ENCODE measurements around the gene C1orf74. TPM values are rescaled to one million over a fixed set of nuclear protein-coding genes. Genes with fewer than 3 reads are reported as not detected.
A peak's percentile ranks its signal among the peaks of the same experiment; 100 is the strongest.

The C1orf74 gene
- total RNA-seq, 3 donors from 2014 or later (not counting 1 experiment from before 2014, with no cell fraction given): 0.75 to 0.88 (median 0.80) TPM

DNA sequence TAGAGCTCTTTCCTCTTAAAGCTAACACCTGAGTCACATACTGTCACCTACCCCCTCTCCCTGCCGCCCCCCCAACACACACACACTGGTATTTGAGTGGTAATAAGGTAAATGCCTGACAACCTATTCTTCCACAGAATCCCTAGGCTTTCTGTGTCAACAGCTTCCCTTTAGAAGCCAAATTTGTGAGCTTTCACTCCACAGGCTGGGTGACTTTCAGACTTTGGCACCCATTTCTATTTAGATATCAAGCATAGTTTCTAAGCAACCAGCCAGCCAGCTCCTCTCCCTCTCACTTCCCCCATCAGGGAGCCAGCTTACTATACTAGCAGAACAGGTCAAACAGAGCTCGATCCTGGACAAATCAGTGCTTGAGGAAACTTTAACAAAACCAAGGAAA, 3.2 kb upstream of the C1orf74 start:
- intact Hi-C loops (cut with micrococcal nuclease): no loop called here
- H3K27ac ChIP-seq (ENCODE audit: low read length): no peak overlapping the region
- no peak overlapping the region for H3K4me3 ChIP-seq (ENCODE audit: low read length)
- H3K4me3 Mint-ChIP-seq: no peak overlapping the region
- no peaks in the 10 kb centered on the region for H3K9me3 ChIP-seq (ENCODE audit: control insufficient read depth, insufficient read depth, low read length)
- H3K4me1 Mint-ChIP-seq: peaks cover 23% of the 10 kb centered on the region in 2 donors
- ATAC-seq (no peak), DNase-seq (no peak)
- no peaks in the 10 kb centered on the region for H3K9me3 Mint-ChIP-seq
- TF ChIP-seq, protein P1, sequence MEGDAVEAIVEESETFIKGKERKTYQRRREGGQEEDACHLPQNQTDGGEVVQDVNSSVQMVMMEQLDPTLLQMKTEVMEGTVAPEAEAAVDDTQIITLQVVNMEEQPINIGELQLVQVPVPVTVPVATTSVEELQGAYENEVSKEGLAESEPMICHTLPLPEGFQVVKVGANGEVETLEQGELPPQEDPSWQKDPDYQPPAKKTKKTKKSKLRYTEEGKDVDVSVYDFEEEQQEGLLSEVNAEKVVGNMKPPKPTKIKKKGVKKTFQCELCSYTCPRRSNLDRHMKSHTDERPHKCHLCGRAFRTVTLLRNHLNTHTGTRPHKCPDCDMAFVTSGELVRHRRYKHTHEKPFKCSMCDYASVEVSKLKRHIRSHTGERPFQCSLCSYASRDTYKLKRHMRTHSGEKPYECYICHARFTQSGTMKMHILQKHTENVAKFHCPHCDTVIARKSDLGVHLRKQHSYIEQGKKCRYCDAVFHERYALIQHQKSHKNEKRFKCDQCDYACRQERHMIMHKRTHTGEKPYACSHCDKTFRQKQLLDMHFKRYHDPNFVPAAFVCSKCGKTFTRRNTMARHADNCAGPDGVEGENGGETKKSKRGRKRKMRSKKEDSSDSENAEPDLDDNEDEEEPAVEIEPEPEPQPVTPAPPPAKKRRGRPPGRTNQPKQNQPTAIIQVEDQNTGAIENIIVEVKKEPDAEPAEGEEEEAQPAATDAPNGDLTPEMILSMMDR (IDR thresholded peaks at IDR 0.05): no peak
- peaks cover 5% of the 10 kb centered on the region for H3K36me3 ChIP-seq (ENCODE audit: control insufficient read depth, insufficient read depth, low read length)
- no peak overlapping the region for H3K27ac Mint-ChIP-seq
- H3K27me3 Mint-ChIP-seq (ENCODE audit: low read depth in 2 of 2): peaks cover 0 to 8% of the 10 kb centered on the region in 2 donors
- H3K27me3 ChIP-seq (ENCODE audit: control insufficient read depth, insufficient read depth, low read length): no peaks in the 10 kb centered on the region
- 68% methylated on average over 1 of the region's 2 CpGs for WGBS (ENCODE audit: insufficient coverage)
- H3K36me3 Mint-ChIP-seq: peaks cover 37% of the 10 kb centered on the region
- peaks cover 19% of the 10 kb centered on the region for H3K4me1 ChIP-seq (ENCODE audit: control insufficient read depth, insufficient read depth, low read length)

DNA sequence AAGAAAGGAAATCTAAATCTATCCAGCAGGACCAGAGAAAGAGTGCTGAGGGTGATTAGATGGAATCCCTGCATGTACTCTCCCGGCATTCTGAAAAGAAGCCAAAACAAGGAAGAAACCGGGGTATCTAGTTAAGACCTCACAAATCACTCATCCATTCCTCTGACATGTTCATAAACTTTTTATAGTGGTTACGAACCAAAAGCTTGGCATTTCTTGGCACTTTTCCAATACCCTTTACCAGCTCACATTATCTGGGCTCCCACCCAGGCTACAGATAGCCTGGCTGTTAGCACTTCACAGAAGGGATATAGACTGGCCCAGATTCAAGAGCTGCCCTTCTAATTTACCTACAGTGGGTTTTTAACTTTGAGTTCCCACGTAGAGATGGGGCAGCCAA, 1.8 kb upstream of the C1orf74 start:
- Histone ChIP-seq H3K27ac (ENCODE audit: low read length) (no peak overlapping the region), H3K27me3 (ENCODE audit: control insufficient read depth, insufficient read depth, low read length) (no peaks in the 10 kb centered on the region), H3K9me3 (ENCODE audit: control insufficient read depth, insufficient read depth, low read length) (no peaks in the 10 kb centered on the region), H3K4me3 (ENCODE audit: low read length) (no peak overlapping the region), H3K36me3 (ENCODE audit: control insufficient read depth, insufficient read depth, low read length) (peaks cover 19% of the 10 kb centered on the region), H3K4me1 (ENCODE audit: control insufficient read depth, insufficient read depth, low read length) (peaks cover 19% of the 10 kb centered on the region)
- TF ChIP-seq, protein P1 (IDR thresholded peaks at IDR 0.05): no peak
- 69% methylated on average over 4 of the region's 4 CpGs for WGBS (ENCODE audit: insufficient coverage)
- DNase-seq (no peak), ATAC-seq (no peak)
- H3K36me3 Mint-ChIP-seq: peaks cover 33% of the 10 kb centered on the region
- intact Hi-C loops (cut with micrococcal nuclease): no loop called here
- H3K27me3 Mint-ChIP-seq (ENCODE audit: low read depth in 2 of 2): peaks cover 0 to 3% of the 10 kb centered on the region in 2 donors
- H3K27ac Mint-ChIP-seq: peak overlapping the region in 1 of 2 donors; percentile 98
- peaks cover 27% of the 10 kb centered on the region in 2 donors for H3K4me1 Mint-ChIP-seq
- H3K9me3 Mint-ChIP-seq: no peaks in the 10 kb centered on the region
- no peak overlapping the region for H3K4me3 Mint-ChIP-seq

DNA sequence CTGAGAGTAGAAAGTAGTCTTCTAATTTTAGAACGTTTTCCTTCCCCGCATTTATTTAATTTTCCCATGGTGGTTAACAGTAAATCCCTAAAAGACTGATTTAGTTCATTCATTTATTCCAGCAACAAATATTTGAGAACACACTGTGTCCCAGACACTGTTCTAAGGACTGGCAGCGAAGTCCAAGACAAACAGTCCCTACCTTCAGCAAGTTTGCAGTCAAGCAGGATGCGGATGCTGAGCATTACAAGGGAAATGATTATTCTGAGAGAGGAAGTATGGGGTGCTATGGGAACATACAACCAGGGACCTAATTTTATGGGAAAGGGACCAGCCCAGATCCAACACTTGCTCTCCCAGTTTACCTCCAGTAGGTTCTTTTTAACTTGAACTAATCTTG, 1.2 kb upstream of the C1orf74 start:
- intact Hi-C loops (cut with micrococcal nuclease): no loop called here
- no peak overlapping the region for H3K27ac ChIP-seq (ENCODE audit: low read length)
- no peak overlapping the region for H3K4me3 ChIP-seq (ENCODE audit: low read length)
- no peaks in the 10 kb centered on the region for H3K9me3 ChIP-seq (ENCODE audit: control insufficient read depth, insufficient read depth, low read length)
- WGBS (ENCODE audit: insufficient coverage): 95% methylated on average over 4 of the region's 4 CpGs
- peaks cover 0 to 3% of the 10 kb centered on the region in 2 donors for H3K27me3 Mint-ChIP-seq (ENCODE audit: low read depth in 2 of 2)
- no peaks in the 10 kb centered on the region for H3K27me3 ChIP-seq (ENCODE audit: control insufficient read depth, insufficient read depth, low read length)
- peaks cover 23% of the 10 kb centered on the region for H3K36me3 ChIP-seq (ENCODE audit: control insufficient read depth, insufficient read depth, low read length)
- H3K4me1 ChIP-seq (ENCODE audit: control insufficient read depth, insufficient read depth, low read length): peaks cover 19% of the 10 kb centered on the region
- H3K27ac Mint-ChIP-seq: peak overlapping the region; percentile 95 to 98
- DNase-seq (no peak), ATAC-seq (no peak)
- H3K9me3 Mint-ChIP-seq: no peaks in the 10 kb centered on the region
- H3K36me3 Mint-ChIP-seq: peaks cover 28% of the 10 kb centered on the region
- peaks cover 27% of the 10 kb centered on the region in 2 donors for H3K4me1 Mint-ChIP-seq
- peak overlapping the region; percentile 37 for H3K4me3 Mint-ChIP-seq
- TF ChIP-seq, protein P1 (IDR thresholded peaks at IDR 0.05): no peak

DNA sequence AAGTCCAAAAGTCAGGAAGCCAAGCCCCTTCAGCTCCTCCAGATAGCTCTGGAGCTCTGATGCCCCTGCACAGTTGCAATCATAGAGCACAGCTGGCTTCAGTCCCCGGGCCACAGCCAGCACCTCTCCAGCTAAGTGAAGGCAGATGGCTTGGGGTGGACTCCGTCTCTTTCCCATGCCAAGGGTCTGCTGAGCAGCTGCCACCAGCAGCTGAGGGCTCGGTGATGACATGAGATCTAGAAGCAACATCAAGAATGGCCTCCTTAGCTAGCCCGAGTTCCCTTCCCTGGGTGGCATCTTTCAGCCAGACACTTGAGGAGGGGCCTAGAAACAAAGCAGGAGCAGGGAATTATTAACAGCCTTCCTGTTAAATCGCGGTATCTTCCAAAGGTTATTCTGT, 973 bp downstream of the C1orf74 start:
- peaks cover 32% of the 10 kb centered on the region for H3K36me3 Mint-ChIP-seq
- Histone ChIP-seq H3K4me1 (ENCODE audit: control insufficient read depth, insufficient read depth, low read length) (peaks cover 19% of the 10 kb centered on the region), H3K4me3 (ENCODE audit: low read length) (no peak overlapping the region), H3K27ac (ENCODE audit: low read length) (peak overlapping the region; percentile 94), H3K36me3 (ENCODE audit: control insufficient read depth, insufficient read depth, low read length) (peaks cover 44% of the 10 kb centered on the region), H3K27me3 (ENCODE audit: control insufficient read depth, insufficient read depth, low read length) (no peaks in the 10 kb centered on the region), H3K9me3 (ENCODE audit: control insufficient read depth, insufficient read depth, low read length) (no peaks in the 10 kb centered on the region)
- H3K9me3 Mint-ChIP-seq: no peaks in the 10 kb centered on the region
- intact Hi-C loops (cut with micrococcal nuclease): no loop called here
- peaks cover 0 to 3% of the 10 kb centered on the region in 2 donors for H3K27me3 Mint-ChIP-seq (ENCODE audit: low read depth in 2 of 2)
- TF ChIP-seq, protein P1 (IDR thresholded peaks at IDR 0.05): no peak
- peaks cover 43 to 47% of the 10 kb centered on the region in 2 donors for H3K4me1 Mint-ChIP-seq
- ATAC-seq: no peak
- H3K4me3 Mint-ChIP-seq: no peak overlapping the region
- H3K27ac Mint-ChIP-seq: peak overlapping the region; percentile 95 to 98
- no peak for DNase-seq
- 88% methylated on average over 6 of the region's 6 CpGs for WGBS (ENCODE audit: insufficient coverage)
